Stimulated activated CD4-positive, alpha-beta T cell treated with anti-CD3 and anti-CD28 coated beads, Interleukin-2, amount 100 ng/mL, for 48 hours (primary cell): ENCODE results near the gene PRRX1.

Source experiments
- DNase-seq, 2 donors: peaks; one replicate each; pipeline ENCODE4 v3.0.0-alpha.2; 2020

The PRRX1 gene

DNA sequence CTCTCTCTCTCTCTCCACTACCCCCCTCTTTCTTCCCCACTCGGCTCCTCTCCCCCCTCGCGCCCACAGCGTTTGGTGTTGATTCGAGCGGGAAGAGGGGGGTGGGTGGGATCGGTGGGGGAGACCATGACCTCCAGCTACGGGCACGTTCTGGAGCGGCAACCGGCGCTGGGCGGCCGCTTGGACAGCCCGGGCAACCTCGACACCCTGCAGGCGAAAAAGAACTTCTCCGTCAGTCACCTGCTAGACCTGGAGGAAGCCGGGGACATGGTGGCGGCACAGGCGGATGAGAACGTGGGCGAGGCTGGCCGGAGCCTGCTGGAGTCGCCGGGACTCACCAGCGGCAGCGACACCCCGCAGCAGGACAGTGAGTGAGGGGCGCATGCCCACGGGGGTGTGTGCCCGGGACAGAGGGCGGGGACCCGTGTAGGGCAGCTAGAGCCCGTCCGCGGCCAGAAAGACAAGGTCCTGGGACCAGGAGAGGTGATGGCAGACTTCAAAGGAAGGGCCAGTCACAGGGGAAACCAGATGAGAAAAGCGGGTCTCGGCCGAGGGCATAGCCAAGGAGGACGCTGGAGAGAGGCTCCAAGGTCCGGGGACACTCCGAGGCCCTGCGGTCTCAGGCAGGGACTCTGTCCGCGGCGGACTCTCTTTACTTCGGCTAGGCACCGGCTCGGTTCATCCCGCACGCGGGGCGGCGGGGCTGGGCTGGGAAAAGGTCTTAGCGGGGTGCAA, at the start of gene PRRX1:
PRRX1 (plus strand) TSS at position 39 of the 735 bp plus-strand sequence; CDS start at position 127, 88 bp downstream.
- no peak for DNase-seq

GRCh38 chr1:170617591-170618330, 46.2 kb upstream of the PRRX1 start:
- DNase-seq: no peak

DNA sequence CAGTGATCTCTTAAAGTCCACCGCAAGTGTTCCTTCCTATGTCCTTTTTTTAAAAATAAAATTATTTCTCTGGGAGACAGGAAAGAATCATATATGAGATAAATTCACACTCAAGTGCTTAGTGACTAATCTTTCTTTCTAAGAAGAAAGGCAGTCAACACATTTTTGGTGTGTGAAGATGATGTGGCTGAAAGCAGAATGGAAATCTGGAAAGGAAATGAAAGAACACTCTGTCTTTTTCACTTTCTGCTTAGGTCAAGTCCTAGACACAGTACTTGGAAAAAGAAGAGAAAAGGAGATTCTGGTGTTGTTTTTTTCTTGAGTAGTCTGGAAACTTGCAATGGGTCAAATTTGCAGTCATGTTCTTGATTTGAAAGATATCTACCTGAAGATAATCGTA, 45.5 kb upstream of the PRRX1 start:
- no peak for DNase-seq

DNA sequence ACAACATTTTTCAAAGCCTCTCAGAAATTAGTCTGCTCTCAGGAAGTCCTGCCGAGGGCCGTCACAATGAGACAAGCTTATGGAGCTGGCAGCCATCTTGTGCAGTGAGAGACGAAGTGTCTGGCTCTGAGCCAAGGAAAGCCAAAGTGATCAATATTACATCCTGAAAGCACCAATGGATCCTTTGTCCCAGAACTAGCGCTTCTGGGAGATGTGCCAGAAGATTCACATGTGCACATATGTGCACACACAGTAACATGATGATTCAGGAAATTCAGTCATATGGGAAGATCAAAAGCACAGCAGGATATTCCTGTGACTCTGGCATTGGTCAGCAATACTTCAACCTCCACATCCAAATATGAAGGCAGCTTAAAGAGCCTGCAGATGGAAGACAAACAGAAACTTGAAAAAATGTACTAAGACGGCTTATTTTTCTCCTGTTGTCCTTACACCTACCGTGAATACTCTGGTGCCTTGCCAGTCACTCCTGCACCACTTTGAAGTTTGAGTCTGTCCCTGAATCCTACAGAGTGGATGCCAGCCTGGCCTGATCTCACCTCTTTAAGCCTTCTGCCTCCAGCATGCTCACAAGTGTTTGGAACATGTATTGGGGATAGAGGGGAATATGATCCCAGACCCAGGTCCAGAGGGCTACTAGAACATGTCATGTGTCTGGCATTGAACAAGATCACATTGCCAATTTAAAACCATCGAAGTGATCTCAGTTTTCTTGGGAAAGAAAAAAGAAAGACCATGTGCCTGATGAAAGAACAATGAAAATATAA, 44.5 kb upstream of the PRRX1 start:
- no peak for DNase-seq

DNA sequence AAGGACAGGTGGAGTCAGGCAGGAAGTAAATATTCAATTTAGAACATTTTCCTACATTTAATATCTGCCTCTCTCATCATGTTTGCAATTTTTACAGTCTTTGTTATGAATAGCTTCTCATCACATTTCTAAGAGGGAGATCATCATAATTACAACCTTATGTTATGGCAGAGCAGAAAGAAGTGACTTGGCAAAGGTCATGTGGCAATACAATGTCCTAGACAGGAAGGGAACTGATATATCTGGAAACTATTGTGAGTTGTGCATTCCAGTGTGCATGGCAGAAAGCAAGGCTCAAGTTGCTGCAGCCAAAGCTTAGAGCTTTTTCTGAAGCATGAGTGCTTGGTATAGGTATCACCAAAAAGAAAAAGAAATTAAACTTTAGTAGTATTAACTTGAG, 43.8 kb upstream of the PRRX1 start:
- no peak for DNase-seq

- no peak for DNase-seq
Observed at GRCh38 chr1:170623171-170623570, 40.8 kb upstream of the PRRX1 start.

GRCh38 chr1:170624146-170624545, 39.8 kb upstream of the PRRX1 start:
- DNase-seq: no peak

GRCh38 chr1:170630977-170631376, 33.0 kb upstream of the PRRX1 start:
- no peak for DNase-seq

DNA sequence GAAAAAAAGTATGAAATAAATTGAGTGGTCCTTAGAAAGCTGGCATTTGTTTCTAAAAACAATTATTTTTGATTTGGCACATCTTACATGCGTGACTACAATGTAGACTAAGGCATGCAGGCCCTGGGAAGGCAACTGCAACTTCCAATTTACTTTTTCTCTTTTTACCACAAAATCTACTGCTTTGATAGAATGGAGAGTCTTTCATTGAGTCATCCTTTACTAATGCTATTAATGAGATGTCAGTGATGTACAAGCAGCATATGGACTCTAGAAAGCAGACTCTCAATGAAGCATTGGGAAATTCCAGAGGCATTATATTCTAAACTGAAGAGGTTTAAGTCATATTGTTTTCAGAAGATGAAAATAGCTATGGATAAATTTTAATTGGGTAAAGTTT, 29.6 kb upstream of the PRRX1 start:
- no peak for DNase-seq

GRCh38 chr1:170634824-170635410, 29.0 kb upstream of the PRRX1 start:
- DNase-seq: no peak

DNA sequence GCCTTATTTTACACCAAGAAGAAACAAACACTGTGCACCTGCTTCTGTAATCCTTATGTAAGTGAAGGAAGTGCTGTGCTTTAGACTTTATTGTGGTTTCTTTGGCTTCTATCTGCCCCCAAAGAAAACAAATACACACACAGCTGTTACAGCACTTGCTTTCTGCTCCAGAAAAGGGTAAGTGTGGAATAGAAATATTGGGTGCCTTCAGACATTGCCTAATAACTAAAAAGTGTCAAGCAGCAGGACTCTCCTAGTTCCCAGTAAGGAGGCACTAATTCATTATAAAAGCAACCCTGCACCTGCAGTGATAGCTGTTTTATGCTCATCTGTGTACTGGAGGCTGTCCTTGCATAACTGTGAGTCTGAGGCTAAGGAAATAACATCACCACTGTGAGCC, 23.4 kb upstream of the PRRX1 start:
- no peak for DNase-seq

- no peak for DNase-seq
Observed at GRCh38 chr1:170657275-170657853, 6.6 kb upstream of the PRRX1 start.

- no peak for DNase-seq
Observed at GRCh38 chr1:170659399-170660035, 4.4 kb upstream of the PRRX1 start.

DNA sequence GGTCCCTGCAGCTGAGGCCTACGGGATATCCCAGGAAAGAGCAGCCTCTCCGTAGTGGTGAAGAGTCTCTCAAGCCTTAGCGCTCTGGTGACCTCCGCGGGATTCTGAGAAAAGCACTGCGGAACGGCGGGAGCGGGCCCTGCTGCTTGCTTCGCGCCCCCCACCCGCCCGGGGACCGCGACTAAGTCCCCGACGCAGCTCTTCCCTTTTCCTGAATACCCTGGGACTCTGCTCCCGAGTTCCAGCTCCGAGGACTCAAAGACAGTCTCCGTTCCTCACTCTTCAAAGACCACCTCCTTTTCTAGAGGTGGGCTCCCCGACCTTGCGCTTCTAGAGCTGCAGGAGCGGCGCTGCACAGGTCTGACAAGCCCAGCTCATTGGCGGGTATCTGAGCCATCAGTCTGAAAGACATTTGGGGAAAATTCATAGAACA, 3.6 kb upstream of the PRRX1 start:
- DNase-seq: no peak

- no peak for DNase-seq
Observed at GRCh38 chr1:170660871-170661645, 2.9 kb upstream of the PRRX1 start.

DNA sequence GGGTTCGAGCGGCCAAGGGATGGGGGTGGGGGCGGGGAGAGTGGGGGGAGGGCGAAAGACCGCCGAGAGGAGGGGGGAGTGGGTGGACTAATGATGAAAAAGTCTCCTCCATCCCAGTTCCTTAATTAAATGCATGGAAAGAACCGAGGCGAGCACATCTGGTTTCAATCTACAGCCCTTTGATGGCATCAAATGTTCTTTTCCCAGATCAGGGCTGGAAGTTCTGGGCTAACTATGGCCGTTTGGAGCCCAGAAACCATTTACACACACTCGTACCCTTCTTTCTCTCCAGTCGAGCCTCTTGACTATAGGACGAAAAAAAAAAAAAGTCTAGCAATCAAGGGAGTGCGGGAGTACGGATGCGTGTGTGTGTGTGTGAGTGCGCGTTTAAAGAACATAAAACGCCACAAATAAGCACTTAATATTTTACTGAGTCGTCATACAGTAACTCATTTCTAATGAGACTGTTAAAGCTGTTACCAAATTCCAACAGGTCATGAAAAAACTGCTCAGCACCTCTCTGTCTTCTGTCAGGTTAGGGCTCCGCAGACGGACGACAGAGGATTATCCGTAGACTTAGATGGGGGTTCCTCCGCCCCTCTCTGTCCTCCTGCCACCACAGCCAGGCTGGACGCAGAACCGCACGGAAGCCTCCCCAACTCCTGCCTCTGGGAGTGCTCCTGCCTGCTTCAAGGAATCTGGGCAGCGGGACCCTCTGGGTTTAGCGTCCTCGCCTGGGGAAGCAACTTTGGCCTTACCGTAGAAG, 2.1 kb upstream of the PRRX1 start:
- DNase-seq: no peak

GRCh38 chr1:170662561-170663403, 1.1 kb upstream of the PRRX1 start:
- no peak for DNase-seq

DNA sequence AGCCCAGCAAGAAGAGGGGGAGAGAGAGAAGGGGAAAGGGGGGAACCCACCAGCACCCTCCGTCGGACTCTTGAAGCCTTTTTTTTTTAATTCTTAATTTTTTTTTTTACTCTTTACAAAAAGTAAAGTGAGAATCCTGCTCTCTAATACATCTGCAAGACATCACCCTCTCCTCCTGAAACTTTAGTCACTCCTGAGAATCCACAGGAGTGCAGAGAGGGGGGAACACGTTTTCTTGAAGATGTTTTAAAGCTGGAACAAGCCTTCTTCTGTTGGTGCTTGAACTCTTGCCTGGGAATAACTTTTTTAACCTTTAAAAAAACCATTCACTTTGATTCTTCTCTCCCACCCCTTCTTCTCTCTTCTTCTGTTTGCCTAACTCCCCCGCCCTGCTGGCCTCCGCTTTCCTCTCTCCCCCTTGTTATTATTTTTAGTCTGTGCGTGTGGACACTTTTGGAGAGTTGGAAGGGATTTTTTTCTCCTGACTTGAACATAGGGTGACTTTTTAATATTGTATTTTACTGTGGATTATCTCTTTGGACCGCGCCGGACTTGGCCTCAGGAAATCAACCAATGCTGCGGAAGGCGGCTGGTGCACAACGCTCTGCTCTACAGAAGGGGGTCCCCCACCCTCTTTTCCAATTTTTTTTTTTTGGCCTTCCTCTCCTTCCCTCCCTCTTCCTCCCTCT, 383 bp upstream of the PRRX1 start:
- DNase-seq: no peak
